Right lobe of liver (tissue), 4 donors: ENCODE measurements around the gene SLC35F4.

Experiments used
- POLR2A ChIP-seq: fragments of 450-650 bp; IDR thresholded peaks from one replicate; pipeline ENCODE4 v1.6.1; 2017; ENCODE audit warnings: antibody characterized with exemption, mild to moderate bottlenecking
- TF ChIP-seq, protein P1 (sequence below), 4 donors: fragments of 200-600 bp in 3 of 4; fragments of 450-650 bp in 1 of 4; IDR thresholded peaks; one replicate each; pipeline versions ENCODE4 v1.5.1 to v1.8.0; 2016 to 2022; ENCODE audit warnings: antibody characterized with exemption in 4 of 4, mild to moderate bottlenecking in 2 of 4
- donor health status: DM: no; HTN: no; CAD: no.
- donor health status: DM: no; HTN: no; CAD: no.
- donor health status: DM: no; HTN: yes; CAD: no.

DNA sequence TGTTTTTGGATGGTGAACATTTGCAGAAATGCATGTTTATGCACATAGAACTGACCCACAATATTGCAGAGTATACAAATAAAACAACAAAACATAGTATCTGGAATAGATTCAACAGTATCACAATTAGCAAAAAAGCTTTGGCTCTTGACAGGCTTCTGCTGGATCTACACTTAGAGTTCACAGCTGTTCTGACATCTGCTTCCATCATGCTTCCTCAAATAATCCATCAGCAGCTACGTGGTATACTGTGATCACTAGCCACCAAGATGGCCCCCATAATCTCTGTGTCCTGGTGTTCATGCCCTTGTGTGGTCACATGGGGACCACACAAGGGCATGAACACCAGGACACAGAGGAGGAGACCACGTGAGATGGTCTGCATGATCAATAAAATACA lies 205.7 kb downstream of the SLC35F4 start:
- no peak for TF ChIP-seq POLR2A
- TF ChIP-seq, protein P1, sequence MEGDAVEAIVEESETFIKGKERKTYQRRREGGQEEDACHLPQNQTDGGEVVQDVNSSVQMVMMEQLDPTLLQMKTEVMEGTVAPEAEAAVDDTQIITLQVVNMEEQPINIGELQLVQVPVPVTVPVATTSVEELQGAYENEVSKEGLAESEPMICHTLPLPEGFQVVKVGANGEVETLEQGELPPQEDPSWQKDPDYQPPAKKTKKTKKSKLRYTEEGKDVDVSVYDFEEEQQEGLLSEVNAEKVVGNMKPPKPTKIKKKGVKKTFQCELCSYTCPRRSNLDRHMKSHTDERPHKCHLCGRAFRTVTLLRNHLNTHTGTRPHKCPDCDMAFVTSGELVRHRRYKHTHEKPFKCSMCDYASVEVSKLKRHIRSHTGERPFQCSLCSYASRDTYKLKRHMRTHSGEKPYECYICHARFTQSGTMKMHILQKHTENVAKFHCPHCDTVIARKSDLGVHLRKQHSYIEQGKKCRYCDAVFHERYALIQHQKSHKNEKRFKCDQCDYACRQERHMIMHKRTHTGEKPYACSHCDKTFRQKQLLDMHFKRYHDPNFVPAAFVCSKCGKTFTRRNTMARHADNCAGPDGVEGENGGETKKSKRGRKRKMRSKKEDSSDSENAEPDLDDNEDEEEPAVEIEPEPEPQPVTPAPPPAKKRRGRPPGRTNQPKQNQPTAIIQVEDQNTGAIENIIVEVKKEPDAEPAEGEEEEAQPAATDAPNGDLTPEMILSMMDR (IDR thresholded peaks at IDR 0.05), result no peak
